RWPE2 (cell line): ENCODE results near the gene ANKRD17.
A peak's percentile ranks its signal among the peaks of the same experiment; 100 is the strongest.

Source experiments
- ATAC-seq: fragments of 200-7000 bp; cut with Tn5 transposase; 3 replicates; pipeline ENCODE4 v1.9.1; 2021; ENCODE audit warnings: low read depth
- DNase-seq: peaks from one replicate; pipeline ENCODE4 v3.0.0-alpha.2; 2020; ENCODE audit warnings: low spot score
- H3K27ac ChIP-seq: fragments of 450-650 bp; 2 replicates; pipeline ENCODE4 v1.5.1; 2017; ENCODE audit warnings: mild to moderate bottlenecking; ENCODE audit not compliant: poor library complexity, severe bottlenecking
- H3K27me3 ChIP-seq: fragments of 250-450 bp; sonication (Bioruptor Pico); 2 replicates; pipeline ENCODE4 v1.5.1; 2021; ENCODE audit warnings: mild to moderate bottlenecking, moderate library complexity; ENCODE audit not compliant: insufficient read depth, poor library complexity, severe bottlenecking
- H3K36me3 ChIP-seq: fragments of 250-450 bp; sonication (Bioruptor Pico); 2 replicates; pipeline ENCODE4 v1.5.1; 2020; ENCODE audit warnings: low read depth, mild to moderate bottlenecking, moderate library complexity
- H3K4me1 ChIP-seq: fragments of 250-450 bp; sonication (Bioruptor Pico); 2 replicates; pipeline ENCODE4 v1.5.1; 2021; ENCODE audit warnings: mild to moderate bottlenecking, moderate library complexity; ENCODE audit not compliant: insufficient read depth, poor library complexity, severe bottlenecking
- H3K4me3 ChIP-seq: fragments of 250-450 bp; sonication (Bioruptor Pico); 2 replicates; pipeline ENCODE4 v1.5.1; 2021; ENCODE audit warnings: mild to moderate bottlenecking, moderate library complexity; ENCODE audit not compliant: severe bottlenecking
- H3K9me3 ChIP-seq: fragments of 250-450 bp; sonication (Bioruptor Pico); 2 replicates; pipeline ENCODE4 v1.5.1; 2021; ENCODE audit warnings: mild to moderate bottlenecking, moderate library complexity; ENCODE audit not compliant: severe bottlenecking
- TF ChIP-seq, protein P1 (sequence below): fragments of 450-650 bp; IDR thresholded peaks from one replicate; pipeline ENCODE4 v1.5.1; 2017; ENCODE audit warnings: mild to moderate bottlenecking, moderate library complexity; ENCODE audit not compliant: poor library complexity, severe bottlenecking

Gene ANKRD17

DNA sequence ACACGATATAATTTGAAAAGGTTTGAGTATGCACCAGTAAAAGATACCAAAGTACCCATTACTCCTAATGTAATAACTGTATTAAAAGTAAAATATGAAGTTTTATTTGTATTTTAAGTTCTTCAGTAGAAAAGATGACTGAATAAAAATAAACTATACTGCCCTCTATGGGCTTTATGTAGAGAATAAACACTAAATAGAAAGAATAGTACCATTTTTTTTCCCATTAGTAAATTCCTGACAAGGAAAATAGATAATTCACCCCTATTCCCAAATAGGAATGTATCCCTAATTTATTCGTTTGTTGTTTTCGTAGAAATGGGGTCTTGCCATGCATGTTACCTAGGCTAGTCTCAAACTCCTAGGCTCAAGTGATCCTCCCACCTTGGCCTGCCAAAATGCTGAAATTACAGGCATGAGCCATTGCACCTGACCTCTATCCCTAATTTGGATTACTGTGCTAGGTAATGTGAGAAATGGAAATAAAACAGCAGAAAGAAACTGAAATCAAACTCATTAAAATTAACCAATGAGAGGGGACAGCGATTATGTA lies 115.5 kb downstream of the ANKRD17 start:
- no peaks in the 10 kb centered on the region for H3K9me3 ChIP-seq
- no peaks in the 10 kb centered on the region for H3K27me3 ChIP-seq
- peaks cover 100% of the 10 kb centered on the region for H3K36me3 ChIP-seq
- TF ChIP-seq, protein P1, sequence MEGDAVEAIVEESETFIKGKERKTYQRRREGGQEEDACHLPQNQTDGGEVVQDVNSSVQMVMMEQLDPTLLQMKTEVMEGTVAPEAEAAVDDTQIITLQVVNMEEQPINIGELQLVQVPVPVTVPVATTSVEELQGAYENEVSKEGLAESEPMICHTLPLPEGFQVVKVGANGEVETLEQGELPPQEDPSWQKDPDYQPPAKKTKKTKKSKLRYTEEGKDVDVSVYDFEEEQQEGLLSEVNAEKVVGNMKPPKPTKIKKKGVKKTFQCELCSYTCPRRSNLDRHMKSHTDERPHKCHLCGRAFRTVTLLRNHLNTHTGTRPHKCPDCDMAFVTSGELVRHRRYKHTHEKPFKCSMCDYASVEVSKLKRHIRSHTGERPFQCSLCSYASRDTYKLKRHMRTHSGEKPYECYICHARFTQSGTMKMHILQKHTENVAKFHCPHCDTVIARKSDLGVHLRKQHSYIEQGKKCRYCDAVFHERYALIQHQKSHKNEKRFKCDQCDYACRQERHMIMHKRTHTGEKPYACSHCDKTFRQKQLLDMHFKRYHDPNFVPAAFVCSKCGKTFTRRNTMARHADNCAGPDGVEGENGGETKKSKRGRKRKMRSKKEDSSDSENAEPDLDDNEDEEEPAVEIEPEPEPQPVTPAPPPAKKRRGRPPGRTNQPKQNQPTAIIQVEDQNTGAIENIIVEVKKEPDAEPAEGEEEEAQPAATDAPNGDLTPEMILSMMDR, result peak; percentile 50
- H3K4me3 ChIP-seq, result no peak overlapping the region
- no peak overlapping the region for H3K27ac ChIP-seq
- no peaks in the 10 kb centered on the region for H3K4me1 ChIP-seq
- DNase-seq (no peak), ATAC-seq (no peak)

DNA sequence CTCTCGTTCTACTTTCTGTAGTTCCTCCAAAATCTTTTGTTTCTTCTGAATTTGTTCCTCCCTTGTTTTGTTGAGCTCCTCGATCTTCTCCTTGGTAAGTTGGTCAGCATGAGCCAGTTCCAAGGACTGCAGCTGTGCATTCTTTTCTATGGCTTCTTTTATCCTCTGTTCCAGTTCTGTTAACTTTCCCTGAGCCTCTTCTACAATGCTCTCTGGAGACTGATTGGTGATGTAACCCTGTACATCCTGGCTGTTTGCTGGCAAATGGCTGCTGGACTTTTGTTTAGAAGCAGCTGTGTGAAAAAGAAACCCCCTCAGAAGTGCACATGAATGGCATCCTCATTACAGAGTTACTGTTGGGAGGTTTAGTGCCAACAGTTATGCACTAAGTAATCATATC lies 118.6 kb downstream of the ANKRD17 start:
- Histone ChIP-seq H3K27me3 (no peaks in the 10 kb centered on the region), H3K36me3 (peaks cover 98% of the 10 kb centered on the region), H3K9me3 (no peaks in the 10 kb centered on the region), H3K4me1 (no peaks in the 10 kb centered on the region), H3K27ac (no peak overlapping the region), H3K4me3 (no peak overlapping the region)
- ATAC-seq (no peak), DNase-seq (no peak)
- TF ChIP-seq, protein P1, result no peak

DNA sequence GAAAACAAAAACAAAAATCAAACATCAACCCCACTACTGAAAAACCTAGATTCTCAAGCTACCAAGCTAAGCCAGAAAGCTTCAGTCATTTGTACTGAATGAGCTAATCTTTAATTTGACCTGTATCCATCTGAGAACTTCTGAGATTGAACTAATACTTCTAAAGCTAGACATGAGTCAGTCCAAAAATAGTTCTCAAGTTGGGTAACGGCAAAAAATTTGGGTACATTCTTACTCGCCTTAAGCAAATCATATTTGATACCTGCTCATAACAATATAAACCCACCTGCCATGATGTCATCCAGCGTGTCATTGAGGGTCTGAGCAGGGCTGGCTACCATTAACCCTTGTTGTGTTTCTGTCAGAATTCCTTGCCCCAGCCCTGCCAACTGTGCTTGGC lies 119.4 kb downstream of the ANKRD17 start:
- DNase-seq (no peak), ATAC-seq (no peak)
- Histone ChIP-seq H3K4me1 (no peaks in the 10 kb centered on the region), H3K9me3 (no peaks in the 10 kb centered on the region), H3K27me3 (no peaks in the 10 kb centered on the region), H3K27ac (no peak overlapping the region), H3K4me3 (no peak overlapping the region), H3K36me3 (peaks cover 98% of the 10 kb centered on the region)
- TF ChIP-seq, protein P1, result no peak

DNA sequence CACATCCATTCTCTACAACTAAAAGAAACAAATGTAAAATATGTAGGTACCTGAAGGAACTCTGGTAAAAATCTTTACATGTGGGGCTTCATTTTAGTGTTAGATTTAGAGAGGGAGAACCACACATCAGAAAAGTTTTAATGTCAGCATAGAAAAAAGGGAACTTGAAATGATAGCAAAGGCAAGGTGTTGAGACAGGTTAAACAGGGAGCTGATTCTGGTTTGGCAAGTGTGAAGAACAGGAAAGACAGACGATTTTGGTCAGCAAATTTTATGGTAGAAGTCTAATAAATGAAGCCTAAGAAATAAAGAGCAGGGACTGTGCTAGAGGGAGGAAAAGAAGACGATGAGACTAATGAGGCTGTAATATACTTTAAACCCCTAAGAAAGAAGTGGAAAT lies 121.5 kb downstream of the ANKRD17 start:
- H3K27me3 ChIP-seq, result no peaks in the 10 kb centered on the region
- H3K36me3 ChIP-seq, result peaks cover 87% of the 10 kb centered on the region
- ATAC-seq (no peak), DNase-seq (no peak)
- H3K27ac ChIP-seq, result no peak overlapping the region
- TF ChIP-seq, protein P1, result no peak
- no peak overlapping the region for H3K4me3 ChIP-seq
- H3K9me3 ChIP-seq, result no peaks in the 10 kb centered on the region
- H3K4me1 ChIP-seq, result no peaks in the 10 kb centered on the region

DNA sequence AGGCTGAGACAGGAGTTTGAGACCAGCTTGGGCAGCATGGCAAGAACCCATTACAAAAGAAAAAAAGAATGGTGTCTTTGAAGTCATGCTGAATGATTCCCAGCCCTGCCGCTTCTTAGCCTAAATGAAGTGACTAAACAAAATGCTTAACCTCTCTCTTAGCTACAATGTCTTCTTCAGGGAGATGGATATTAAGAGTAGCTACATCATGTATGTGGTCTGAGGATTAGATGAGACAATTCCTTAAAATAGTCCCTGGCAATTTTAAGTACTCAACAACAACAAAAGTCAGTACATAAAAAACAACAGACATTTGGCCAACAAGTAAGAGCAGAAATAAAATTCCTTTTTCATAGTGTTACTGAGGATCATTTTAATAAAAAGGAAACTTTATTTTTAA lies 124.8 kb downstream of the ANKRD17 start:
- H3K27me3 ChIP-seq, result no peaks in the 10 kb centered on the region
- H3K27ac ChIP-seq, result no peak overlapping the region
- peaks cover 81% of the 10 kb centered on the region for H3K36me3 ChIP-seq
- DNase-seq, result no peak
- TF ChIP-seq, protein P1, result no peak
- no peaks in the 10 kb centered on the region for H3K4me1 ChIP-seq
- H3K9me3 ChIP-seq, result no peaks in the 10 kb centered on the region
- ATAC-seq, result no peak
- no peak overlapping the region for H3K4me3 ChIP-seq
